C4-2B (cell line): Measurements from ENCODE around the gene ACAD10.

ENCODE experiments used
- CTCF ChIP-seq: fragments of 450-650 bp; conservative IDR thresholded peaks from 2 replicates; pipeline ENCODE4 v1.5.1; 2017; ENCODE audit warnings: mild to moderate bottlenecking
- ZFX ChIP-seq: fragments of 450-650 bp; IDR thresholded peaks from 2 replicates; pipeline ENCODE4 v1.6.1; 2017

- TF ChIP-seq CTCF (no peak), ZFX (no peak)
These were observed 63.0 kb downstream of the ACAD10 start for GRCh38 chr12:111748867-111749266.
